ENCODE data around the gene PPIF.
"Not testable (repeated sequence)": the region's sequence is repeated elsewhere in the genome, so short reads cannot be mapped to it uniquely, and the experiment has no call there.

Gene PPIF

DNA sequence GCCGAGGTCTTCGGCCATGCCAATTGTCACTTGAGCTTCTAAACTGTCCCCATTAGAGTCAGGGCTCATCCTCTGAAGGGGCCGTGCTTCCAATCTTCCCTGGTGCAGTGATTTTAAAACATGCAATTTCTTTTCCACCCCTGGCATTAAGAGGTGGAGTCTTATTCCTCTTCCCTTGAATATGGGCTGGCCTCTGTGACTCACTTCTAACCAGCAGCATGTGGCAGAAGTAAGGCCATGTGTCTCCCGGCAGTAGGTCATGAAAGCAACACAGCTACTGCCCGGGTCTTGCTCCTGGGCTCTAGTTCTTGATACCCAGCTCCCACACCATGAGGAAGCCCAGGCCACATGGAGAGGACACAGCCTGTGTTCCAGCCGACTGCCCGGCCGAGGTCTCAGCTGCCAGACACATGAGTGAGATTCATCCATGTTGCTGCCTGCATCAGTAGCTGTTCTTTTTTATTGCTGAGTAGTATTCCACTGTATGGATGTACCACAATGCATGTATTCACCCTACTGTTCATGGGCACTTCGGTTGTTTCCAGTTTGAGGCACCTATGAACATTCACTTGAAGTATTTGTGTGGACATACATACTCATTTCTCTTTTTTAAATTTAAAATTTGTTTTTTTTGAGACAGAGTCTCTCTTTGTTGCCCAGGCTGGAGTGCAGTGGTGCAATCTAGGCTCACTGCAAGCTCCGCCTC is 14.5 kb upstream of the PPIF start:
- not testable (repeated sequence) for ATAC-seq

DNA sequence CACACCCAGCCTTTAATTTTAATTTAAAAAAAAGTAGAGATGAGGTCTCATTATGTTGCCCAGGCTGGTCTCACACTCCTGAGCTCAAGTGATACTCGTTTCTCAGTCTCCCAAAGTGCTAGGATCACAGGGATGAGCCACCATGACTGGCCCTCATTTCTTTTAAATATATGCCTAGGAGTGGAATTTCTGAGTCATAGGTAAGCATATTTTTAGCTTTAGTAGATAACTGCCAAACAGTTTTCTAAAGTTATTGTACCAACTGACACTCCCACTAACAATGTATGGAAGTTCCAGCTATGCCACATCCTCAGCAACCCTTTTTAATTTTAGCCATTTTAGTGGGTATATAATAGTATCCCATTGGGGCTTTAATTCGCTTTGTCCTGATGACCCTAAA is 13.8 kb upstream of the PPIF start:
- no peak for ATAC-seq

DNA sequence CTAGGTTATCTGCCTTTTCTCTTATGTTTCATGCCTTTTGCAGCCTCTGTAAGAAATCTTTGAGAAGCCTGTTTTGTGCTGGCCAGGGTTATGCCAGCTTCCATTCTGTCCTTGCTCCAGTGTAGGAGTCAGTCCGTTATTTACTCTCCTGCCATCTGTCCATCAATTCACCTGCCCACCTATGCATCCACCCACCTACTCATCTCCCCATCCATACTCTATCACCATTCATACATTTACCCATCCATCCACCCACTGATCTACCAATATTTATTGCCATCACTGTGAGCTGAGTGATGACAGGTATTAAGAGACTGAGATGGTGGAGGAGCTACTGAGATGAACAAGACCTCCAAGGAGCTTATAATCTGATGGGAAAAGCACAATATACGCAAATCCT is 12.7 kb upstream of the PPIF start:
- ATAC-seq, result no peak

DNA sequence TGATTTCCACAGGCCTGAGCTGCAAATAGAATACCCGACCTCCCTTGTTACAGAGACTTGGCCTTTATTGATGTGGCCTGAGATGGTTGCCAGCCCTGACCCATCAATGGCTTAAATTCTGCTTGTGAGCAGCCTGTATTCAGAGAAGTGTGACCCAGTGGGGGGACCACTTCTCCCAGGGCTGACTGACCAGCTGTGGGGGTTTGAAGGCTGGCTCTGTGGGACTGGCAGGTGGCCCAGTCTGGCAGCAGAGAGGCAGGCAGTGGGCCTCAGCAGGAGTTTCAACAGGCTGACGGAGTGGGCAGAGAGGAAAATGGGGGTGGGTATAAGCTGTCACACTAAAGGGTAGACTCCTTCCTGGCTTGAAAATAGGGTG is 12.2 kb upstream of the PPIF start:
- ATAC-seq, result no peak

DNA sequence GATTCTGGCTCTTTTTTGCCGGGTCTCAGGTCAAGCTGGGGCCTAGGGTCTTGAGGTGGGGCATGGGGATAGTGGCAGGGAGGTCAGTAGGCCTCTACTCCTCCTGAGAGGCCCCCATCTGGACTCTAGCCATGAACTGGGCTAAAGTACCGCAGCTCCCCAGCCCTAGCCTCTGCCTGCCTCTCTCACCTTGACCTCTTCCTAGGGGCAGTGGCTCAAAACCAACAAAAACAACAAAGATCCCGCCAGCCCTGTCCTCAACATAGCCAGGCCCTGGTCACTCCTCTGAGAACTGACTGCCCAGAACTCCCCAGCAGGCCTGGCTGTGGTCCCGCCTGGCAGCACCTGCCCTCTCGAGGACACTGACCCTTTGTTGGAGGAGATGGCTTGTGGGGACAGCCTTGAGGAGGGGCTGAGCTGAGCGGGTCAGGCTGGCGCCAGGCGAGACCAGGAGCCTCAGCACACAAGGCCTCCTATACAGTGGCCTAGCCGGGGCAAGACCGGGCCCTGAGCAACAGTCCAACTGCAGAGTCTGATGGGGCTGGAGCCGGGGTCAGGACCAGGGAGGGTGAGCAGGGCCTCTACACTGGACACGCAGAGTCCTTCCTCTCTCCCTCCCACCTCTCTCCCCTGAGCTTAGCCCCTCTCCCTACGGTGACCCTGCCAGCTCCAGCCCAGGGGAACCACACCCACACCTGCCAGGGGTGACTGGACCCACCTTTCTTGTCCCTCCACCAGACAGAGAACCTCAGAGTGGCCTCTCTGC is 11.6 kb upstream of the PPIF start:
- ATAC-seq, result no peak

DNA sequence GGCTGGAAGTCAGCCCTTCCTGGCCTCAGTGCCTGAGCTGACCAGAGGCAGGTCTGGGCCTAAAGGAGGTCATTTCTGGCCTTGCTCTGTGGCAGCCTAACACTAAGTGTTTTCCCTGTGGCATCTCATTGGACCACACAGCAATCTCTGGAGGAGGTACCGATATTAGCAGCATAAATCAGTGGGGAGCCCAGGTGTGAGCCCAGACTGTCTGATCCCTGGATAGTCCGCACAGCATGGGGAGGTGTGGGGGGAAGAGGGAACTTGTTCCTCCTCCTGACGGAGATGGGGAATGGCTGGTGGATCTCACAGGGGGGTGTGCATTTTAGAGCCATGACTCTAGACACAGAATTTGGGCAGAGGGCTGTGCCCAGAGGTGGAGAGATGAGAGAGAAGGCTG is 11.0 kb upstream of the PPIF start:
- ATAC-seq, result no peak

DNA sequence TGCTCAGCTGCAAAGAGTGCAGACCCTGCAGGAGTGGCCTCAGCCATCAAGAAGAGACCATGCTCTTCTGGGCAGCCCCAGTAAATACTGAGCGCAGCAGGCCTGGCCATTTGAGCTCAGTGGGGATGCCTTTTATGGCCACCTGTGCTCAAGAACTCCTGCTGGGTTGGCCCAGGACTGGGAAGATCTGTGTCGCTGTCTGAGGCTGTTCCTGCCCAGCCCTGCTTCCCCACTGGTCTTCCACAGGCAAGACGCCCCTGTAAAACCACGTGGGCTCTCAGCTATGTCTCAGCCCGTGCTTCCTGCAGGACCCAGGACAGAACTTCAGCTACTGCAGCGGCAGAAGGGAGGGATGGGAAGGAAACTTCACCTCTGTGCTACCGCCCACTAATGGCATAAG is 10.5 kb upstream of the PPIF start:
- no peak for ATAC-seq

DNA sequence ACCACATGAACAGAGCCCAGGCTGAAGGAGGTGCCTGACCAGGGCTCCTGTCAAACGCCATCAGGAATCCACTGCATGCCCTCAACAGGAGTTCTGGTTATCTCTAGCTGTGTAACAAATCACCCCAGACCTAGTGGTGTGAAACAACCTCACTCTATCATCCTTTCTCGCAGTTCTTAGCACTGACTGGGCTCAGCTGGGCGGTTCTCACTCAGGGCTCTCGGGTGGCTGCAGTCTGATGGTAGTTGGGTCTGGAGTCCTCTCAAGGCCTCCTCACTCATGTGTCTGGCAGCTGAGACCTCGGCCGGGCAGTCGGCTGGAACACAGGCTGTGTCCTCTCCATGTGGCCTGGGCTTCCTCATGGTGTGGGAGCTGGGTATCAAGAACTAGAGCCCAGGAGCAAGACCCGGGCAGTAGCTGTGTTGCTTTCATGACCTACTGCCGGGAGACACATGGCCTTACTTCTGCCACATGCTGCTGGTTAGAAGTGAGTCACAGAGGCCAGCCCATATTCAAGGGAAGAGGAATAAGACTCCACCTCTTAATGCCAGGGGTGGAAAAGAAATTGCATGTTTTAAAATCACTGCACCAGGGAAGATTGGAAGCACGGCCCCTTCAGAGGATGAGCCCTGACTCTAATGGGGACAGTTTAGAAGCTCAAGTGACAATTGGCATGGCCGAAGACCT is 9.3 kb upstream of the PPIF start:
- ATAC-seq, result not testable (repeated sequence)

DNA sequence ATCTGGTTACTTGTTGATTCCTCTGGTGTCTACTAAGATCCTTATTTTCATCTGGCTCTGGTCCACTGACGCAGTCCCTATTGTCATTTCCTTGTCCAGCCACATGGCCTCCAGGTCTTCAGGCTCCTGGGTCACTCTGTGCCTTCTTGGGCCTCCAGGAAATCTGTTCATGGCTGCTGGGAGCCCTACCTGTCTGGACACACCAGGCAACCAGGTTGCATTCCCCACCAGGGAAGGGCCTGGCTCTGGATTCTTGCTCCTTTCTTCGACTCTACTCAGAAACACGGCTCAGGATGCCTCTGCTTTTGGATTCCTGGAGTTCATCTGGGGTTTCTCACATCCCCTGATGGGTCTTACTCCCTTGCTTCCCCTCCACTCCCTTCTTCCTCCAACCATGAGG is 8.0 kb upstream of the PPIF start:
- no peak for ATAC-seq

DNA sequence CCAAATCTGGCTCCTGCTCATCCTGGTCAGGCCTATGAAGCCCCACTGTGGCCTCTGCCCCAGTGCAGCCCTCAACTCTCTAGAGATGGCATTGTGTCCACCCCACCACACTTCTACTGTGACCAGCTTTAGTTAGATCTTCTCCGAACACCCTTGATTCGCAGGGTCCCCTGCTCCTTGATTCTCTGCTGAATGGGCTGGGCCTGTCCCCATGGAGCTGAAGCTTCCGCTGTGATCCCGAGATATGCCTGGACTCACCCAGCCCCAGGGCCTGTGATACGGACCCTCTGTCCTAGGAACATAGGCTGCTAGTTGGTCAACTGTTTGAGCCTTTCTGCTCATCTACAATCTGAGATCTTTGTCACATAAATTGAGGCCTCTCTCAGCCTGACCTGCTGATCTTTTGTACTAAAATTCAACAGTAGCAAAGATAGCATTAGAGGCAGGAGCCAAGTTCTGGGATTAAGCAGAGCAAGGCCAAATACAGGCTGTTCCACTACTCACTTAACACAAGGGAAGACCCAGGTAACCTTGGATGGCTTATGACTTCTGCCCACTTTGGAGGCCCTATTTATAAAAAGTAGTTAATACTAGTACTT is 6.5 kb upstream of the PPIF start:
- ATAC-seq, result no peak

DNA sequence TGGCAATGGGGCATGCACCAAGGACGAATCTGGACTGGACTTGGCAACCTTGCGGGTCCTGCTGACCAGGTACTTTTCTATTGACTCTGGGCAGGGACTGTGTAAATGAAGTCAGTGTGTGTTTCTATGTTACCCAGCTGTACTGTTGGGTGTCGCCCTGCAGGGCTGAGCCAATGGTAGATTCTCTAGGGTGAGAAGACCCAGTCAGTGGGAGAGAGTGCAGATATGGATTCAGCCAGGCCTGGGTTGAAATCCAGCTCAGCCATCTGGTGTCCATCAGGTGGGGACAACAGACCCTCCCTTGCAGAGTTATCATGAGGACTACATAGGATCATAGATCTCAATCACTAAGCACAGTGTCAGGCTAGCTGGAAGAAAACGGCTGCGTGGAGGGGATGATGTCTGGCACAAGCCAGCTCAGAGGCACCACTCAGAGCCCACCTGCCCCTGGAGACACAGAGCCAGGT is 4.9 kb upstream of the PPIF start:
- no peak for ATAC-seq

DNA sequence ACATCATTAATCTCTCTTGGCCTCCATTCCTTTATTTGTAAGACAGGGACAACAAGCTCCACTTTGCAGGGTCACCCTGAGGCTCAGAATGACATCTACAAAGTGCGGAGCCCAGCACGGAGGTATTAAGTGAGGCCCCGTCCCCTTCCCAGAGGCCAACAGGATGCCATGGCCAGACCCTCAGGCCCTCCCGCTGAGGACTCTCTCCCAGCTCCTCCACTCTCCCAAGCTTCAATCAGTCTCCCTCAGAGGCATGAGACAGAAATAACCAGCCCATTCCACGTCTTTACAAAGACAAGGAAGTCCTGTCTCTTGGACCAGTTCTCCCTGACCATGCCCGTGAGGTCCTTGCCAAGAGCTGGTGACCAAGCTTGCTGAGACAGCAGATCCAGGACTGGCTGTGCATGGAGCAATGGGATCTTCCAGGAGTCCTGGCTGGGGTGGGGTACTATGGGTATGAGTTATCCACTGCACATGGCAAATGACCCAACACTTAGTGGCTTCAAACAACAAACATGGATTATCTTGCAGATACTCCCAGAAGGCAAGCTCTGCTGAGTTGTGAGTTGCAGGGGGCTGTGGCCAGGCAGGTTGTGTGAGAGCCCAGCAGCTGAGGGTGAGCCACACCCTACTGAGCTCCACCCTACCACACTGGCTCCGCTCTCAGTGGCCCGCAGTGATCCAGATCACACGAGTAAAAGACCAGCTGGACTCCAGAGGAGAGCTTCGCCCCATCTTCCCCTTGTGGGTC is 4.3 kb upstream of the PPIF start:
- no peak for ATAC-seq

DNA sequence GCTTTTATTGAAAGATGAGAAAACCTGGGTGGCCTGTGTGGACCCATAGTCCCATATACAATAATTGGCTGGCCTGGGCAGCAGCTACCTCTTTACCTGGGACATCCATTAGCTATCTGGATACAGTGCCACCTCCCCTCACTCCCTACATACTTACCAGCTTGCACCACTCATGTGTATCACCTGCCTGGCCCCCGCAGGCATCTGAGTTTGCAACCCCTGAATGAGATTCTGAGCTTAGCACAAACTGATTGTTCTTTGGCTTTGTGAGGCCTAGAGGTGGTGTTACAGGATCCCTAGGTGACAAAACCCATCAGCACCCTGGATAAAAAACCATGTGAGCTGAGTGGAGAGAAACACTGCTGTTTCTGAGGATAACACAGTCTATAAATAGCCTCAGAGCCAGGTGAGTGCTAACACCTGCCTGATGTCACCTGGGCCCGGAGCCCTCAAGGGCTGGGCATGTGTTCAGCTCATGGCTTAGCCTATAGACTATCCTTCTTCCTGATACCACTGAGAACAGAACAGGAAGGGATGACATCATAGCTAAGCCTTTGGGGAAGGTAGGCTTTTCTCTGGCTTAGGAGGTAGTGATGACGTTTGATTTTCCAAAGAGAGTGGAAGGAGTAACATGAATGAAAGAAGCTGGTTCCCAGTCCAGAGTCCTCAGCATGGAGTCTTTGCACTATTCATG is 2.6 kb upstream of the PPIF start:
- ATAC-seq, result no peak

DNA sequence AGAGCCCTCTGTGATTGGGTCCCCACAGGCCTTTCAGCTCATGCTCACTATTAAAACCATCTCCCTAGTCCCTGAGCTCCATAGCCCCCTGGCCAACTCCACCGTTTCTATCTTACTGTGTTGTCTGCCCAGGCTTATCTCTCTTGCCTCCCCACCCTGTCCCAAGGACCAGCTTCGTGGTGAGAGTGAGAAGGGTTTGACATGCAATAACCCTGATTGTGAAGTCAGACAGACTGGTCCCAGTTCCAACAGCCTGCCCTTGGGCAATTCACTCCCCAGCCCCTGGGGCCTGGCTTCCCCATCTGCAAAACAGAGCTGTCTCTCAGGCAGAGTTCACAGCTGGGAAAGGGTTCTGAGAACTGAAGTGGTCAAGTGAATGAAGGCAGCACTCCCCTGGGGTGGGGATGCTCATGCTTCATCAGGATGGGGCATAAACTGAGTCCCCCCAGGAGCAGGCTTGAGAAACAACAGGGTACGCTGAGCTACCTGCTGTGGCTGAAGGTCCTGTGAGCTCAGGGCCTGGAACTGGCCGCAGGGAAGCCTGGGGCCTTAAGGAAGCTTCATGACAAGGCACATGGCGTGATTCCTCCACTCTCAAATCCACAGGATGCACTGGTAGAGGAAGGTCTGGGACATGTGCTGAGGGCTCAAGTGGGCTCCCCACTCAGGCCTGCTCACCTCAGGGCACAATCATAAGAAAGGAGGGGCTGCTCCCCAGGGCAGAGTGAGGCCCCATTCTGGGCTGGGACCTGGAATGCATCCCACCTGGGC is 1.8 kb upstream of the PPIF start:
- ATAC-seq, result no peak

DNA sequence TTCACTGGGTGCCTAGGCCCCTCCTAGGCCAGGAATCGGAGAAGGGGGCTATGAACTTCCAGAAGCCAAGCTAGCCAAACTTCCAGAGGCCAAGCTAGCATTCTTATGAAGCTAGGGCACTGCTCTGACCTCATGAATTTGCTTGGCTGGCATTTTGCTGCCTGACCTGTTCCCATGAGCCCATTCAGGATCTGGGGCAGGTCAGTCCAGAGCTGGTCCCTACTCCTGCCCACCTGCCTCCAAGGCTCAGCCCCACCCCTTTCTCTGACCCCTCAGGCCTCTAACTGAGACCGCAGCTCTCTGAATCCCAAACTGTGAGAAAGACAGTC is 1.3 kb upstream of the PPIF start:
- ATAC-seq, result no peak

DNA sequence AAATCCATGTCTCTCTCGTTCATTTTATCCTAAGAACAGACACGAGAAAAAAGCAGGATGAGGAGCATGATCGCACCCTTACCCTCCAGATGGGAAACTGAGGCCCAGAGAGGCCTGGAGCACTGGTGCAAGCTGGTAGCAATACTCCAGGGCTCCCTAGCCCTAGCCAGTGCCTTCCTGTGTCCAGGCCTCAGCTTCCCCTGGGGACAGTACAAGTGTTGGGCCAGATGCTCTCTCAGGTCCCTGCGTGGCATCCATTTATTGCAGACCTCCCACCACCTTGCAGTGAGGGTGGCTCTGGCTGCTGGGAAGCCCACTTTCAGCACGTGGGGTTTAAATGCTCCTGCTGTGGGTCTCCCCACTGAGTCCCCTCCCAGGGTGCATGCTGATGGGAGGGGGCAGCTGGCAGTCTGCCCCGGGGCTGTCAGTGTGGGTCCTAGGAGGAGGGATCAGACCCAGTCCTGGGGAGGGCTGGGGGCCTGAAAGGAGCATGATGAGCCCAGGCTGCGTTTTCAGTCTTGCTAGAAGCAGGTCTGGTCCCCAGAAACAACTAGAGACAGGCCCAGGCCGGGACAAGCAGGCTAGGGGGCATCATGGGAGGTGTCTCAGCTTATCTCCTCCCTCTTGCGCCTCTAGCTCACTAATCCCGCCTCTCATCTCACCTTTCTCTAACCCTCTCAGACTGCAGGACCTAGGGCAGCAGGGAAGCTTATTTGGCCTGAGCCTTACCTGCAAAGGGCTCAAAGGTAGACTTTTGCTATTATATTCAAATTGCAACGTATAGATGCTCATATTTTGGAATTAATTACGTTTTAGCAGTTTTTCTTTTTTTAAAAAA is 662 bp upstream of the PPIF start:
- no peak for ATAC-seq

DNA sequence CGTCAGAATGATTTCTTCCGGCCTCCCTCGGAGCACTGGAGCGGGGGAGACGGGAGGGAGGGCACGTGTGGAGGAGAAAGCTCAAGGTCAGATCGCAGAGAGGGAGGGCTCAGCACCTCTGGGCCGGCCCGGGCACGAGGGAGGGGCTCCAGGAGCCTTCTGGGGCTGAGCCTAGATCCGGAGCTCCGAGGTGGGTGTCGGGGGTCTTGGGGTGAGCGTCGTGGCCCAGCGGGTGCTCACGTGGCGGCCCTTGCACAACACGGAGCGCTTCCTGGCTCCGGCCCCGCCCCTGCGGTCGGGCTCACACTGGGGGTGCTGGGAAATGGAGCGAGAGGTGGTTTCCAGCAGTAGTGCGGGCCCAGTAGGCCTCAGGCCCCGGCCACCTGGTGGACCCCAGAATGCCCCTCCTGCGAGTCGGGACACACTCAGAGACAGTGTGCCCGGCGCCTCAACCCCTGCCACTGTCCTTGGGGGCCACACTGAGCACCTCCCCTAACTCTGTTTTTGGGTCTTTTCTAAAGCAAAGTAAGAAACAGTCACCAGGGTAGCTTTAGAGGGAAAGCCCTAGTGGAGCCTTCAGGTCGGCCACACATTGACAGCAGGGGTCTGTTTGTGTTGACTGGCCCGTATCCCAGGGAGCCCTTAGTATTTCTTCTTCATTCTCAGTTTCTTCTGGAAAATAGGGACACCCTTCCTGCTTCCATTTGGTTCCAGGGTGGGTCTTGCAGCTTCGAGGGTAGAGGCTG is 798 bp downstream of the PPIF start:
- ATAC-seq, result peak; percentile 71

DNA sequence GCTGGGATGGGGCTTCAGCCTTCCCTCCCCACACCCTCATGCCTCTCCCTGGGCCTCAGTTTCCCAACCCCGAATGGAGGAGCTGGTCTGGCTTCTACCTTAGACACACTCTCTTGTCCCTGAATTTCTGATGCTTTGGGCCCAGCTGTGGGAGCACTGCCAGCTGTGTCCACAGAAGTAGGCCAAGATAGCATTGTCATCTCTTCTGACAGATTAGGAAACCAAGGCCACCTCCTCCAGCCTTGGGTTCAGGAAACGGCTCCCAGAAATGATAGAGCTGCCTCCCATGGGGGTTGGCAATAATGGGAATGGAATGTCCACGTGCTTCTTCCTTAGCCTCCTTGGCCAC is 1.3 kb downstream of the PPIF start:
- ATAC-seq, result no peak

DNA sequence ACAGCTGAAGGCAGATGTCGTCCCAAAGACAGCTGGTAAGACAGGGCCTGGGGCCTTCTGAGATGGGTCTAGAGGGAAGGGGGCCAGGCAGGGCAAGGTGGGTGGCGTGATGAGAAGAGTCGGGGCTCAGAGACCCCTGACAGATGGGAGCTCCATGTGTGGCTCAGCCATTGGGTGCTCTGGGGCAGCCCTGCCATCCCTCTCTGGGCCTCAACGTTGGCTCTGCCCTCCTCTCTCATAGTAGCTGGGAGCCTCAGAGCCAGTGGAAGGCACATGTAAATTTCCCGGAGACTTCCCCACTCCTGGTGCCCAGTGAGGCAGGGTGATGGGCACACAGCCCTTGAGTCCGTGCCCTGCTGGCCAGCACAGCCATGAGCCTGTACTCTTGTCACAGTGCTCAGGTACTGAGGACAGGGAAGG is 1.8 kb downstream of the PPIF start:
- no peak for ATAC-seq
